ENCODE results near the gene IL22RA2.
A peak's percentile ranks its signal among the peaks of the same experiment; 100 is the strongest.
"Not testable (repeated sequence)": the region's sequence is repeated elsewhere in the genome, so short reads cannot be mapped to it uniquely, and the experiment has no call there.

The IL22RA2 gene, protein sequence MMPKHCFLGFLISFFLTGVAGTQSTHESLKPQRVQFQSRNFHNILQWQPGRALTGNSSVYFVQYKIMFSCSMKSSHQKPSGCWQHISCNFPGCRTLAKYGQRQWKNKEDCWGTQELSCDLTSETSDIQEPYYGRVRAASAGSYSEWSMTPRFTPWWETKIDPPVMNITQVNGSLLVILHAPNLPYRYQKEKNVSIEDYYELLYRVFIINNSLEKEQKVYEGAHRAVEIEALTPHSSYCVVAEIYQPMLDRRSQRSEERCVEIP

DNA sequence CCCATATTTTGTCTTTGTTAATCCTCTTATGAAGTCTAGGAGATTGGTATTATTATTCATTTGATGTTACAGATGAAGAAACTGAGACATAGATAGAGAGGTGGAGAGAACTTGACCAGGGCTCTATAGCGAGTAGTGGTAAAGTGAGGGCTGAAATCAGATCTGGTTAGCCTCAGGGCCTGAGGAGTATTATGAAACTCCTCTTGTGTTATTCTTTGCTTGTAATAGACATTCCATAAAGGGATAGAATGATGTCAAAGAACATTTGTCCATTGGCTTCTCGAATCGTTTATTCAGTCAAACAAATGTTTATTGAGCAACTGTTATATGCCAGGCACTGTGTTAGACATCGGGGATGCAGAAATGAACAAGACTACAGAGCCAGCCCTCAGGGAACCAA, at the start of gene IL22RA2:
TSS of gene IL22RA2 (minus strand) at position 144 of the 400 bp plus-strand sequence. CDS start 11,895 bp downstream, outside the sequence.
- no peak for DNase-seq

DNA sequence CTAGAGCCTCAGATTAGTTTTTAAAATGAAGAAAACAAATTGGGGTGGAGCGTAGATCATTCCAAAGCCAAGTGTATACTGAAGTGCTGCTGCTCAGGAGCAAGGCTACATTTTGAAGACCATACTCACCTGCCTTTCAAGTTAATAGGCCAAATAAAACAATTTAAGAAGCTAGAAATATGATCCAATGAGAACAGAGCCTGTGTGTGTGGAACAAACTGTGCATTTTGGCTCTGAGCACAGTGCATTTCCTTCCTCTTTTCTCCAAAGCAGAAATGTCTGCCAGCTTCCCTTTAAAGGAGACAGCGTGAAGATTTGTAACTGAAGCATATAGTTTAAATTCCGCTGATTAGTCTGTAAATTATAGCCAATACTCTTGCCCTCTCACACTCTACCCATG, 48.9 kb upstream of the IL22RA2 start:
- DNase-seq: no peak

DNA sequence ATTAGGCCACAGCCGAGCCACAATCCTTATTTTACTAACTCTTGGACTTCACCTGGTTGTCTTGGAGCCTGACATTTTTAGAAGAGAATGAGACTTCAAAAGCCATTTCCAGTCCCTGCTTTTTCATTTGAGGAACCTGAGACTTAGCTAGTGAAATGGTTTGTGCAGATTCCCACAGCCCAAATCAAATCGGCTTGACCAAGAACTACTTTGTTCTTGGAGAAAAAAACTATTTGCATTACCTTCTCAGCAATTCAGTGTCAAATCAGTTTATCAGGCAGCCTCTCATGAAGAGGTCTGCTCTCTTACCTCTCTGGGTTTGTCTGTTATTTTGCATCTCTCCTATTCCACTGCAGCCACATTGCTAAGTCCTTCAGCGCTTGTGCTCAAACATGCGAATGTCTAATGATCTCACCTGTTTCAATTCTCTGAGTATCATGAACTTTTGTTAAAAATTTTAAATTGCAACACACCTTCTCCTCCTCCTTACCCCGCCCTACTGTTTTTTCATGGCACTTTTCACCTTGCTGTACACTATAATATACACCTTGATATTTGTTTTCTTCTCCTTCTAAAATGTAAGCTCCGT, 46.3 kb upstream of the IL22RA2 start:
- DNase-seq: no peak

DNA sequence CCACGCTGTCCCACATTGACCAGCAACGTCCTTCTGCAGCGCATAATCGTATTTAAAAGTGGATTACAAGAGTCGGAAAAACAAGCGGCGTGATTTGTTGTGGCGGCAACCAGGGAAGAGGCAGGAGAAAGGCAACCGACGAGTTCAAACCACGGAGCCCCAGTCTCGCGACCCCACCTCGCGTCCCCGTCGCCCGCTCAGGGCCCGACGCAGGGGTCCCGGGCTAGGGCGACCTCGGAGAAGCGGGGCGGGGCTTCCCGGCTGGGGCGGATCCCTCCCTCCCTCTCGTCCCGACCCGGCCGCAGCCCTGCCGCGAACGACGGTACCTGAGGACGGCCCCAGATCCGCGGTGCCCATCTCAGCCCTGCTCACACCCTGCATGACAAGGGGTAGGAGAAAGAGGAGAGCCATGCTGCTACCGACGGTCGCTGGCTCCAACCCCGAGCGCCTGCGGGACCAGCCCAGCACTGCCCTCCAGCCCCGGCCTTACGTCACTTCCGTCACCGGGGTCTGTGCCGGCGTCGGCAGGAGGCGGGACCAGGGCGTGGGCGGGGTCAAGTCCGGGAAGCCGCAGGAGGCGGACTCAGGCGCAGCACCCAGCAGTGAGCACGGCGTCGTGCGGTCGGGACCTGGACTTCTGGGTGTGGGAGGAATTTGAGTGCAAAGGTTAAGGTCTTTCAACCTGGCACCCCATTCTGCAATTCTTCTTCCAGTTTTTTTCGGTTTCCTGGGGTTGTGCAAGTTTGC, 45.6 kb upstream of the IL22RA2 start, which contains the start of gene IFNGR1:
TSS of gene IFNGR1 (minus strand) at position 469 of the 747 bp plus-strand sequence. CDS start at position 411, 58 bp downstream.
- DNase-seq: peak; percentile 89

DNA sequence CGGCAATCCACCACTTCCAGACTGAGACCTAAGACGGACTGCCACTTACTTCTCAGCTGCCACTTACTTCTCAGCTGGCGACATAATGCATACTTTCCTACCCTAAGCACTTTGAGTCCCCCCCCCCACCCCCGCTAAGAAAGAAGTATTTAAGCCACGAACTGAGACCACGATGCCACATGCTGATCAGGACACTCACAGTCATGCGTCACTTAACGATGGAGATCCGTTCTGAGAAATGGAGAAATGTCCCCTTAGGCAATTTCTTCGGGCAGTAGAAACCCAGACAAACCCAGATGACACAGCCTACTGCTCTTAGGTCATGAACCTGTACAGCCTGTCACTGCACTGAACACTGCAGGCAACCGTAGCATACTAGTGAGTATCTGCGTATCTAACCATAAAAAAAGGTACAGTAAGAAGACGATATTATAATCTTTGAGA, 45.1 kb upstream of the IL22RA2 start:
- peak; percentile 38 for DNase-seq

DNA sequence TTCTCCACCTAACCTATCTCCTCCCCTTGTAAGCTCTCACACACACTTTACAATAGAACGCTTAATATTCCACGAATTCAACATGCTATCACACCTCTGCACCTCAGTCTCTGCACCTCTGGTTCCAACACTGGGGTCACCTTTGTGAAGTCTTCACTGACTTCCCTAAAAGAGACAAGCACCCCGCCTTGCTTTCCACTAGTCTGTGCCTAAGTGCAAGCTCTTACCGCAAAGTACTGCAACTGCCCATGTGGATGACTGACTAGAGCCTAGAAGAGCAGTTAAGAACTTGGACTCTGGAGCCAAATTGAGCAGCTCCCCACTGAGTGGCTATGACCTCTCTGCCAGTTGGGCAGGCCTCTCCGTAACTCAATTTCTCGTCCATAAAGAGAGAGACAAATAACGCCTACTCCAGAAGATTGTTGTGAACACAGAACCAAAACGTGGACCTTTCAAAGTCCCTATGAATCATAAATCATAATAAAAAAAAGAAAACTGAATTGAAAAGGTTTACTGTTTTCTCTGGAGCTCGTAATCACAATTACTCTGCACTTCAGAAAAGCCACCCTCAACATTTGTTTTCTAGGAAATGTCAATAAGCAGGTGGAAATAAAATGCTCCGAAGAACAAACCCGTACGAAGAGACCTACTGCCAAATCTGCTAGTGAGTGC, 44.5 kb upstream of the IL22RA2 start:
- peak; percentile 10 for DNase-seq

DNA sequence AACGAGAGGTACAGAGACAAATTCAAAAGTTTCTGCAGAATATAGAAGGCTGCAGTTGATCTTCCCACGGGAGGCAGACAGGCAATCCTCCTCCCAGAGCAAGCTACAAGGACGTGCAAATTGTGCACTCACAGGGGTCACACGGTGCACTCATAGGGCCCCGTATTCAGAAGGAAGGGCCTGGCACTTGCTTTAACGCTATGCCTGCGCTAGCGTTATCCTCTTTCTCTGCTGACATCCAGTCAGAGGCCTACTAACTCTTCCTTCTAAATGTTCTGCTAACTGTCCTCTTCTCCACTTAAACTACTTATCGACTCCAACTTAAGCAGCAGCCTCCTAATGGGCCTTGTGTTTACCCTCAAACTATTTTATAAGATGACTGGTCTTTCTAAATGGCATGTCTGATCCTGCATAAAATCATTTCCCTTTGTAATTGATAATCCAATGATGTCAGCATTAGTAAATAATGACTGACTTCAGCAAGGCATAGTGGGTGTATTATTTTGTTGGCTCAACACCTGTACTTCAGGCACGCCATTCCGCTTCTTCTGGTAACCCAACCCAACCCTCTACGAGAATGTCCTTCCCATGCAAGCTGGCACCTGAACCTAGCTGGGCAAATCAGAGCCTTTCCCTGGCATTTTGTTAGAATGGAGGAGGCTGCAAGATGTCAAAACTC, 43.6 kb upstream of the IL22RA2 start:
- no peak for DNase-seq

DNA sequence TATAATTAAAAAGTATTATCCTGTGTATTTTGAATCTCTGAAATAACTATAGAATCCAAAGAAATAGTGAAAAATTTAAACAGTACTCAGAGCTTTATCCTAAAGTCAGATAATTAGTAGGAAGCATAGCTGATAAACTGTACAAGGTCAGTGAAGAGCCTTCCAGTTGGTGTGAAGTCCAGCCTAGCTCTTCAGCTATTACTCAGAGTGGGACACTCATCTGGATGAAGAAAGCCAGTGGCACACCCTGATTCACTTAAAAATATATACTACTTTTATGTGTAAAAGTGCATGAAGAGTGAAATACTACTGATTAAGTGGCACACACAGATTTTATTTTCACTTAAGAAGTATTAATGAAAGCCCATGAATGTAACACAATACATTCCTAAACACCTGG, 42.7 kb upstream of the IL22RA2 start:
- no peak for DNase-seq

DNA sequence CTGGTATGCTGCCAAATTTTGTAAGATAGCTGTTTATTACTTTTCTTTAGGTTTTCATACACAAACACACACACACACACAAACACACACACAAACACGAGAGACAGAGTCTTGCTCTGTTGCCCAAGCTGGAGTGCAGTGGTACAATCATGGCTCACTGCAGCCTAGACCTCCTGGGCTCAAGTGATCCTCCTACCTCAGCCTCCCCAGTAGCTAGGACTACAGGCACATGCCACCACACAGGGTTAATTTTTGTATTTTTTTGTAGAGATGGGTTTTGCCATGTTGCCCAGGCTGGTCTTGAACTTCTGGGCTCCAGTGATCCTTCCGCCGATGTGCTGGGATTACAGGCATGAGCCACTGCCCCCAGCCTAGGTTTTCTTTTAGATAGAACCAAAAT, 42.2 kb upstream of the IL22RA2 start:
- DNase-seq: not testable (repeated sequence)

DNA sequence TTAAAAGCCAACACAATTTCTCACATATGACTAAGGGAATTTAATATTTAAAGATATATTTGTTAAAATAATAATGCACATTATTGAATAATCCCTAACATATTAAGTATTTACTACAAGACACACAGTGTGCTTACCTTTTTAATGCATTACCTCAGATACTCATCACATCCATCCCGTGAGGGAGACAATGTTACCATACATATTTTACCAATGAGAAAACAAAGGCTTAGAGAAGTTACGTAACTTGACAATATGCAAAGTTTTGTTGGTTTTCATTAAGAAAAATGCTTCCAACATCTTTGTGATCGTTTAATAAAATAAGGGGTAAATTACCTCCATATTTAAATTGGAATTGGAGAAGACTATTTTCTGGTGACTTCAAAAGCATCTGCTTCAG, 41.5 kb upstream of the IL22RA2 start:
- no peak for DNase-seq

DNA sequence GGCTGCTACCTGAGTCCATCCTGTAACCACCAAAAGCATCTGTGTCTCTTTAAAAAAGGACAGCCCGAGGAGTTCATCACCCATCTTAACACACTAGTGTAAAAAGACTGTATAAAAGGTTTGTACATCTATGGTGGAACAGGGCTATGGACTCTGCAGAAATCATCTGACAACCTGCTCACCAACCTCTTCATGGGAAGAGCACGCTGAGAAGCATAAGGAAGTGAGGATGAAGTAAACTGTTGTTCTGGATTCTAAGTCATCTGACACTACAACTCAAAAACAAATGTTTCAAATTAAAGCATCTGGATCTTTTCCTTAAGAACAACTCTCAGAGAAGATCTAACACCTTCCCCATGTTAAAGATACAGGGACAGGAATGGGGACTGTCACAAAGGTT, 40.4 kb upstream of the IL22RA2 start:
- DNase-seq: no peak

DNA sequence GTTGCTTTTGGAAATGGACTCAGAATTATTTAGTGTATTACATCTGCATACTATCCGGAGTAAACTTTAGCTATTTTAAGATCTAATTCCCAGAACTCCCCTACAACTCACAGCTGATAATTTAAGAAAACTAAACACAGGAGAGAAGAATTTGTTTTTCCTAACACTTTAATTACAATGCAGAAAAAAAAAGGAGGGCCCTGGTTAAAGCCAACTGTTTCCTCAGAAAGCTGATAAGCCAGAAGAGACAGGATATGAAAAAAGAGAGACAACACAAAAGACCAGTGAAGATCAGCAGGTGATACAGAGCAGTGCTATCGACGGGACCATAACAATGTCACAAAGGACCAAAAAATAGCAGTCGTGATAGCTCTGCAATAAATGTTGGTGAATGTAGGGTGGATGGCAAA, 39.9 kb upstream of the IL22RA2 start:
- no peak for DNase-seq

DNA sequence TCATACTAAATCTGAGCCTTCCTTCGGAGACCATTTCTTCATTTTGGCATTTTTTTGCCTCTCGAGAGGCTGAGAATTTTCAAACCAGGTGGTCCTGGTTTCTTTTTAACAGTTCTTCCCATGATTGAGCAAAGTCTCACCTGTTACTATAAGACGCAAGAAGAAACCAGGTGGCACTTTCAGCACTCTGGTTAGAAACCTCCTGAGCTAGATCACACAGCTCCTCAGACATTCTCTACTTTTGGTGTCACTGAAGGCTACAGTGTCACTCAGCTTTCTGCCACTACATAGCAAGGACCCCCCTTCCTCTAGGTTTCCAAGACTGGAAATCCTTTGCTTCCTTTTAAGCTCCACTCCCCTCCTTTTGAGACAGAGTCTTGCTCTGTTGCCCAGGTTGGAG, 38.5 kb upstream of the IL22RA2 start:
- DNase-seq: no peak

DNA sequence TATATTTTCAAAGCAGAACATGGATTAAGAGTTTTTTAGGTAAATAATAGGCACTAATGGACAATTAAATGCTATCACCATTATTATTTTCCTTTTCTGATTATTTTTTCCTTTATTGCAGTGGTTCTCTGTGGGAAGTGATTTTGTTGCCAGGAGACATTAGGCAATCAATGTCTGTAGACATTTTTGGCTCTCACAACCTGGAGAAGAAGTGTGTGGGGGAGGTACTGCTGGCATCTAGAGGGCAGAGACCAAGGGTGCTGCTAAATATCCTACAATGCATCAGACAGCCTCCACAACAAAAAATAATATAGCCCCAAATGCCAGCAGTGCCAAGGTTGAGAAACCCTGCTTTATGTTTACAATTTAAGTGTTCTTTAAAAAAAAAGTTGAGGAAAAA, 37.5 kb upstream of the IL22RA2 start:
- DNase-seq: peak; percentile 12

DNA sequence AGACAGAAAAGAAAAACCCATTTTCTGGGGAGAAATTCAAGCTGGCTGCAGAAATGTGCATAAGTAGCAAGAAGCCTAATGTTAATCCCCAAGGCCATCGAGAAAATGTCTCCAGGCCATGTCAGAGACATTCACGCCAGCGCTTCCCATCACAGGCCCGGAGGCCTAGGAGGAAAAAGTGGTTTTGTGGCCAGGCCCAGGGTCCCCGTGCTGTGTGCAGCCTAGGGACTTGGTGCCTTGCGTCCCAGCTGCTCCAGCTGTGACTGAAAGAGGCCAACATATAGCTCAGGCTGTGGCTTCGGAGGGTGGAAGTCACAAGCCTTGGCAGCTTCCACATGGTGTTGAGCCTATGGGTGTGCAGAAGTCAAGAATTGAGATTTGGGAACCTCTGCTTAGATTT, 34.8 kb upstream of the IL22RA2 start:
- DNase-seq: no peak

DNA sequence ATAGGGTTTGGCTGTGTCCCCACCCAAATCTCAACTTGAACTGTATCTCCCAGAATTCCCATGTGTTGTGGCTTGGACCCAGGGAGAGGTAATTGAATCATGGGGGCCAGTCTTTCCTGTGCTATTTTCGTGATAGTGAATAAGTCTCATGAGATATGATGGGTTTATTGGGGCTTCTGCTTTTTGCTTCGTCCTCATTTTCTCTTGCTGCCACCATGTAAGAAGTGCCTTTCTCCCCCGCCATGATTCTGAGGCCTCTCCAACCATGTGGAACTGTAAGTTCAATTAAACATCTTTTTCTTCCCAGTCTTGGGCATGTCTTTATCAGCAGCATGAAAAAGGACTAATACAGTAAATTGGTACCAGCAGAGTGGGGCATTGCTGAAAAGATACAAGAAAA, 34.0 kb upstream of the IL22RA2 start:
- DNase-seq: not testable (repeated sequence)

DNA sequence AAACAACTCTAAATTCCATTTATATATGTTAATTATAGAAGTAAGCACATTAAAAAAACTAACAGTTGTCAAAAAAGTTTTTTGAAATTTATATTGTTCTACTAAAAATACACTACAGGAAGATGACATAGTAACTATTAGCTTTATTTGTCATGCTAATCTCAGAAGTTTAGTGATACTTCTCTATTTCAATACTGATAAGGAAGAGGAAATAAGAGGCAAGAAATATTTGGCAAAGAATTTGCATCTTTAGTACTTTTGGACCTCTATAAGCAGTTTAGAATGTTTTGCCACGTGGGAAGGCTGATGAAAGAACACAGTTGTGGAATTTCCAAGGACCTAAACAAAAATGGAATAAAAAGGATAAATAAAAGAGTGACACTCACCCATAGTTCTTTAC, 33.1 kb upstream of the IL22RA2 start:
- no peak for DNase-seq

DNA sequence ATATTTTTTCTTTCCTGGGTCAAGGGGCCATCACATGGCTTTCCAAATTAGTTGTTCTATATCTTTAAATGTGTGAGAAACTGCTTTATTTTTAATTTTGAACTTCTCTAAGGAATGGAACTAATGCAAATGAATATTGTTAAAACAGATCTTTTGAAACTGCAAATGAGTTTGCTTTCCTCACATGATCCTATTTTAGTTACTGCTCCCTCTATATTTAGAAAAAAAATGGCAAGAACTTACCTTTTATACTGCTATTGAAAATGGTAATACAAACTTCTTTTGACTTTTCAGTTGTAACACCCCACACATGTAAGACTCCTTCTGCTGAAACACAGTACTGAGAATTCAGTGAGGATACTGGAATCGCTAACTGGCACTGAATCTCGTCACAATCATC, 29.8 kb upstream of the IL22RA2 start:
- no peak for DNase-seq

DNA sequence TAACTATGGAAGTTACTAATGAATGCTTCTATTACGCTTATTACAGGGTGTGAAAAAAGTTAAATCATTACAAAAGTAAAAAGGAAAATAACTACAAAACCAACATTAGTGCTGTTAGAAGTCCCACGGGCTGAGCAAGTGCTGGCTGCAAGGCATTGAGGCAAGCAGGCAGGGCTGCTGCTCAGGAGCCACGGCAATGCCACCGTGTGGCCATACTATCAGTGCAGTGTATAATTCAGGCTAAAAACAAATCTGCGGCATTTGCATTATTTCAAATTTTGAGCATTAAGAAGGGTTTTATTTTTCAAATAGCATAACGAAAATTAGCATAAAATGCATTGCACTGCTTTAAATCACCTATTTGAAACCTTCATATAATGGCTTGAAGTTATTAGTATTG, 28.6 kb upstream of the IL22RA2 start:
- no peak for DNase-seq

DNA sequence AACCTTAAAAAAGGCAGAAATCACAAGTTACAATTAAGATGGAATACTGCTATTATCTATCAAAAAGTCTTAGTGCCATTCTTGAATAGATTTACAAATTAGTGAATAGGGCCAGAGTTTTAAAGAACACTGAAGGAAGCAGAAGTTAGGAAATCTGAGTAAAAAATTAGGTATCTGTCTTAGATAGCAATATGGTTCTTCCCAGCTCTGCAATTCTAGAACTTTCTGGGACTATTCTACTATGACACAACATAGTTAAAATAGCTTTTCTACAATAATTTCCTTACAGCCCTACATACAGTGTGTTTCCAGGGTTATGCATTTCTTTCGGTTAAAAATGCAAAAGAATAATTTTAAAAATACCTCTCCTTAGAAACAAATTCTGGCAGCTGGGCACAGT, 27.6 kb upstream of the IL22RA2 start:
- DNase-seq: no peak

DNA sequence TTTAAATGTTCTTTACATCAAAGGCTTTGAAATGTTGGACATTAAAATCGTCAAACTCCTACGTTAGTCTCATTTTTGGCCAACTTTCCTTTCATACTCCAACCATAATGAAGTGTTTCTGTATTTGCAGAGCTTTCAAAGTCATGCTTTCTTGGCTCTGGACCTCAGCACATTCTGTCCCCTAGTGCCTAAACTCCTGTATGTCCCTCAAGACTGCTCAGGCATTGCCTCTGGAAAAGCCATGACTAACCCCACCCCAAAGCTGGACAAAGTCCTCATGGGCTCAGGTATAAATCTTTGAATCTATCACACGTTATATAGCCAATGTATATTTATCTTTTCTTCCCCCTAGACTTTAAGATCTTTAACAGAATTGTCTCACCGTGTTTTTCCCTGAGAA, 26.8 kb upstream of the IL22RA2 start:
- DNase-seq: no peak

DNA sequence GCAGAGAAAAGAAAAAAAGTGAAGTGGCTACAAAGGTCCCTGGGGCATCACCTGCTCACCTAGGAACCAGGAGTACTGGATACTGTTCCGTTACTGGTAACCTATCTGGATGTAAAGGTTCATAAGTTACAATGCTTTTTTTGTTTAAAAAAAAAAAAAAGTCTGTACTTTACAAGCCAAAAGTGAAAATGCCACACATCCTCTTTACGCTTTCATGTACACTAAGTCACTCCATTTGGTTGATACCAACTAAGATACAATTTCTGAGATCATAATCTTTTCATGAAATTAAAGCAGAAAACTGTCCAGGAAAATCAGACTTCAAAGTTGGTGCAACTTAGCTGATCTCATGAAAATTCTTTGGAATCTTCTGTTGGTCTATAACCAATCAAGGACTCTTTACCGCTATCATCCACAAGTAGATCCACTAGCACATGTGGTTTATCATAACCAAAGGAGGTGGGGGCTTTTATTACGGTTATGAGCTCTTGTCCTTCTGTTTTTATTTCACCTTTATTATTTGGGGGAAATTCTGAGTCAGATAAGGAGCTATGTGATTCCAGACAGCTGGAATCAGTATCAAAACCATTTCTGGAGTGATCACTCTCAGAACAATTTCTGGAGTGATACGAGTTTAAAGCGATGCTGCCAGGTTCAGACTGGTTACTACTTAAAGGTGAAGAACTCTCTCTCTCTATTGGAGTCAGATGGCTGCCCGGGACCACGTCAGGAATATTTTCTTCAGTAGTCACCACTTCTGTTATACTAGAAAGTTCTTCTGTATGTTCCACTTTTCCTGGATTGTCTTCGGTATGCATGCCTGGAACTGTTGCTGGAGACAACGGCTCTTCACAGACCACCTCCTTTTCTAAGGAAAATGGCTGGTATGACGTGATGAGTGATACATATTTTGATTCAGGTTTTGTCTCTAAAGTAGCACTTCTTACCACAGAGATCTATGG, 24.5 kb upstream of the IL22RA2 start:
- no peak for DNase-seq

Measured in fibroblast of upper back skin (primary cell).